Stimulated activated CD8-positive, alpha-beta memory T cell treated with anti-CD3 and anti-CD28 coated beads, Interleukin-2, amount 100 ng/mL, for 1 hour (primary cell): Measurements from ENCODE around the gene CYP4F11.
"Not testable (repeated sequence)": the region's sequence is repeated elsewhere in the genome, so short reads cannot be mapped to it uniquely, and the experiment has no call there.

ENCODE experiments used
- DNase-seq, 2 donors: peaks; one replicate each; pipeline ENCODE4 v3.0.0-alpha.2; 2020; ENCODE audit warnings: low read depth in 2 of 2

The CYP4F11 gene

DNA sequence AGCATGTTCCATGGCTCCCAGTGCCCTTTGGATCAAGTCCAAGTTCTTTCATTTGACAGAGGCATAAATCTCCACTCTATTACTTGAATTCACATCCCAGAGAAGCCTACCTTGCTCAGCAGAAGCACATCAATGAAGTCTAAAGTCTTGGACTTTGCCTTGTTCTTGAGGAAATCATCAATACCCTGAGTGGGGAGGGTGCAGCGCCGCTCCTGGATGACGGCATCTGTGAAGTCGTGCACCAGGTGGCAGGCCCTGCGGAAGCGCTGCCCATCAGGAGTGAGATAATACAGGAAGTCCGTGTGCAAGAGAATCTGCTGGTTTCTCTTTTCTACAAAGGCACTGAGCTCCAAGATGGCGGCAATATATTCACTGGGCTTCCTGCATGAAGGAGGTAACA is 10.6 kb downstream of the CYP4F11 start:
- DNase-seq, result no peak

DNA sequence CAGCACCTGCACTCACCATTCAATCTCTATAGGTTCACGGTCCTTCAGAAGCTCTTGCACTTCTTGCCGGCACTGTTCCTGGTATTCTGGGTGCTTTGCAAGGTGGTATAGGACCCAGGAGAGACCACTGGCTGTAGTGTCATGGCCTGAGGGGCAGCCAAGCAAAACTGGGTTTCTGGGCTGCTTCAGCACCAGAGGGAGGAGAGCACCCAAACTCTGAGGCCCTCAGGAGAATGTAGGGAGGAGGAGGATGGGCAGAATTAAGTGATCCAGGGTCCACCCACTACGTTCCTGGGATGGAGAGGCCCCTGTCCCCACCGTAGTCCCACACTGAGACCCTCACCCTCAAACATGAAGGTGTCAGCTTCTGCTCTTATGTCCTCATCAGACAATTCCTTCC is 12.3 kb downstream of the CYP4F11 start:
- DNase-seq, result no peak

DNA sequence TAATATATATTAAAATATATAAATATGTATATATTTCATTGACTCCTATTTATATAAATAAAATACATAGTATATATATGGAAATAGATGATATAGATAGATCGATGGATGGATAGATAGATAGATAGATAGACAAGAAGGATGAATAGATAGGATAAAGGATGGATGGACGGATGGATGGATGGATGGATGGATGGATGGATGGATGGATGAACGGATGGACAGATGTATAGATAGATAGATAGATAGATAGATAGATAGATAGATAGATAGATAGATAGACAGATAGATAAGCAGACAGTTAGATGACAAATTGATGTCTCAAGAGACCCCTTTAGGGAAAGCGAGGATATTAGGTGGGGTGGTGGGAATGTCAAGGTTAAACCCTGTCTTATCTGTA is 15.1 kb downstream of the CYP4F11 start:
- no peak for DNase-seq

DNA sequence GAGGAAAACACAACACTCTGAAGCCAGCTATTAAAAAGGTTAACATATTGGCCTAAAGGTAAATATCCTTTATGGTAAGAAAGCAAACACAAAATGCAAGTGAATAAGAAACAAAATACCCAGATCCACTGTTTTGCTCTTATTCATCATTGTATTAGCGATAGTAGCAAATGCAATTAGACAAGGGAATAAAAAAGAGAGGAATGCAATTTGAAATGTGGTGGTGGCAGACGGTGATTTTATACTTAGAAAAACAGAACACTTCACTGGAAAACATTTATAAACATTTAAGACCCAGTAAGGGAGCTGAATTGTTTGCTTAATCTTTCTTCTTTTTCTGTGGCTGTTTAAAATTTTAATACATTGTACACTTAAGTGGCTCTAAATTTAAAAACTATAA is 19.2 kb downstream of the CYP4F11 start:
- DNase-seq, result no peak

DNA sequence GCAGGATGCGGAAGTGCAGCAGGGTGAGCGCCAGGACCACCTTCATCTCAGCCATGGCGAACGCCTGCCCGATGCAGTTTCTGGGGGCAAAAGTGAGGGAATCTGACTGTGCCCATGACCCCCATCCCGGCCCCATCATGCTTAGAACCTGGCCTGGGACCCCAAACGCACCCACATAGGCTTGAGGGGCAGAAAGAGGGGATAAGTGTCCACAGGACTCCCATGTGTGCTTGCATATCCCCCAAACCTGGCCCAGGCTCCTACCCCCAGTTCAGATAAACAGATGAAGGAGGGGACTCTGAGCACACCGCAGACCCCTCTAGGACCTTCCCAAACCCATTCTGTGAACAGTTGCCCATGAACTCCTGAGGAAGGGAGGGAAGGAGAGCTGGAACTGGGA is 20.5 kb downstream of the CYP4F11 start:
- DNase-seq, result no peak

DNA sequence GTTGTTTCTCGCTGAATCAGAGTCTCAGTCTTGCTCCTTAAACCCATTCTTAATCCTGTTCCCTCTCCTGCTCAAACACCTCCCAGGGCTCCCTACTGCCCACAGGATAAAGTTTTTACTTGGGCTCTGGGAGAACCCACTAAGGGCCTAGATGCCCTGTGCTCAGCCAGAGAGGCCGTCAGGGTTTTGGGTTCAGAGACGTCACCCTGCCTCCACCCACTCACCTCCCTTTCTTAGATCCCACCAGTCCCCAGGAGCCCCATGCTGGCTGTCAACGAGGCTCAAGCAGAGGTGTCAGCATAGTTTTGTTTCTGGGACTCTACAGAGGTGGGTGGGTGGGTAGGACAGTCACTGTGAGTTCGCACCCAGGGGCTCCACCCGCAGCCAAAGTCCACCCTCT is 20.9 kb downstream of the CYP4F11 start:
- no peak for DNase-seq

DNA sequence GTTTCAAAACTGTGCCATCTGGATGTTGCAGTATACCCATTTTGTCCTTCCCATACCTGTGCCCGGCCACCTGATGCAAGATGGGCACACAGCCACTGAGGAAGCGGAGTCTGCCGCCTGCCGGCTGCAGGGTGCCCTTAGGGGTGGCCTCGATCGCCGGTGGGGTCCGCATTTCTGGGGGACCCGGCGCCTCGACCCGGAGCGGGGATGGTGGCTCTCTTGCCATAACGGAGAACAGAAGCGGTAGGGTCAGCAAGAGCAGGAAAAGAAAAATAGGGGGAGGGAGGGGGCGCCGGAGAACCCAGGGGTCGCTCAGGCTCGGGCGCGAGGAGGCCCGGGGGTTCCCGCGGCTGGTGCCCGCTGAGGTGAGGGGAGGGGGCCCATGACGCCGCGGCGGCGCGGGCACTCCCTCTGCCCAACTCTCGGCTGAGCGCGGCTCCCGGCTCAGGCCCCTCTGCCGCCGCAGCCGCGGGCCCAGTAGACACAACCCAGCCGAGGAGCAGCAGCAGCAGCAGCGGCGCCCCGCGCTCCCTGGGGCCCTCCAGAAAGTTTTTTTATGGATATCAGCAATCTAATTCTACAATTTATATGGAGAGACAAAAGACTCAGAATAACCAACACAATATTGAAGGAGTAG is 22.6 kb downstream of the CYP4F11 start:
- no peak for DNase-seq

DNA sequence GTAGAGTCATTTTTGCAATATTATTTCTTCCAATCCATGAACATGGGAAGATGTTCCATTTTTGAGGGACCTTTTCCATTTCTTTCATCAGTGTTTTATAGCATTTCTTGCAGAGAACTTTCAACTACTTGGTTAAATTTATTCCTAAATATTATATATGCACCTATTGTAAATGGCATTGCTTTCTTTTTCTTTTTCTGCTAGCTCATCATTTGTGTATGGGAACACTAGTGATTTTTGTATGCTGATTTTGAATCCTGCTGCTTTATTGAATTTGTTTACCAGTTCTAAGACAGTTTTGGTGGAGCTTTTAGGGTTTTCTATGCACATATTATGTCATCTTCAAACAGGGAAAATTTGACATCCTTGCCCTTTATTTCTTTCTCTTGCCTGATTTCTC is 29.3 kb downstream of the CYP4F11 start:
- DNase-seq, result no peak

DNA sequence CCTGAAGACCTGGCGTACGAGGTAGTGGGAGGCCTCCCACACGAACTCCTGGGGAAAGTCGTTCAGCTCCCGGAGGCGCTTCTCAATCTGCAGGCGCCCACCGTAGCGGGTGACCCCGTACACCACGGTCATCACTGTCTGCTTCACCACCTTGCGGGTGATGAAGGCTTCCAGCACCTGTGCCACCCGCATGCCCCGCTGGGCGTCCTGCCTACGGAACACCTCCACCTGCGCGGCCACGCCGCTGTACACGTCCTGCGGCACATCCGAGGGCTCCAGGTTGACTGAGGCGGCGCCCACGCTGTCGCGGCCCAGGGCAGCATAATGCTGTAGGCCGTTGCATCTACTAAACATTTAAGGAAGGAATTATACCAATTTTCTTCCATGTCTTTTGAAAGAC is 31.4 kb downstream of the CYP4F11 start:
- not testable (repeated sequence) for DNase-seq

DNA sequence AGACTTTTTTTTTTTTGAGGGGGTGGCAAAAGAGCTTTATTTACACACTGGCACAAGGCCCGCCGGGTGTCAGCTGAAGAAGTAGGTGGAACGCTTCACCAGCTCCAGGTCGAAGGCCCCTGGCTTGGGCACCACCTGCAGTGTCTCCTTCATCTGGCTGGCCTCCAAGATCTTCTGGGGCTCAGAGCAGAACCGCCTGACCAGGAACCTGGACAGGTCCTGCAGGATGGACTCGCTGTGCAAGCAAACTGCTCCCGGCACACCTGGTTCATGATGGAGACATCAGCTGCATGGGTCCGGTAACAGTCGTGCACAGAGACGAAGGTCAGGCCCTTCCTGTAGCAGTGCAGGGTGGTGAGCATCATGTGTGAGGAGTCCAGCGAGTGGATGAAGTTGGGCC is 32.1 kb downstream of the CYP4F11 start:
- DNase-seq, result no peak

DNA sequence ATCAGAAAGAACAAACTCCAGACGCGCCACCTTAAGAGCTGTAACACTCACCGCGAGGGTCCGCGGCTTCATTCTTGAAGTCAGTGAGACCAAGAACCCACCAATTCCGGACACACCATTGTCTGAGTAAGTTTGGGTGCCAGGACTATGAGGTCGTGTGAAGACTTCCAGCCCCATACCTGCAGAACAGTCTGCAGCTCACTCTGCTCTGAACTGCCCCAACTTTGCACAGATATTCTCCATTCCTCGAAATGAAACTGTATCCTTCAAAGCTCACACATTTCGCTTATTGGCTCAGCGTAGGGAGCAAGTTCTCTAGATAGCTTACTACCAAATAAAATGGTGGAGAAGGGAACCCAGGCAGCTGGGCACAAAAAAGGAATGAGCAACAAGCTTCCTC is 33.8 kb downstream of the CYP4F11 start:
- DNase-seq, result no peak

DNA sequence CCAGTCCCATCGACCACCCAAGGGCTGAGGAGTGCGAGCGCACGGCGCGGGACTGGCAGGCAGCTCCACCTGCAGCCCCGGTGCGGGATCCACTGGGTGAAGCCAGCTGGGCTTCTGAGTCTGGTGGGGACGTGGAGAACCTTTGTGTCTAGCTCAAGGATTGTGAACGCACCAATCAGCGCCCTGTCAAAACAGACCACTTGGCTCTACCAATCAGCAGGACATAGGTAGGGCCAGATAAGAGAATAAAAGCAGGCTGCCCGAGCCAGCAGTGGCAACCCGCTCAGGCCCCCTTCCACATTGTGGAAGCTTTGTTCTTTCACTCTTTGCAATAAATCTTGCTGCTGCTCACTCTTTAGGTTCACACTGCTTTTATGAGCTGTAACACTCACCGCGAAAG is 34.3 kb downstream of the CYP4F11 start:
- not testable (repeated sequence) for DNase-seq

DNA sequence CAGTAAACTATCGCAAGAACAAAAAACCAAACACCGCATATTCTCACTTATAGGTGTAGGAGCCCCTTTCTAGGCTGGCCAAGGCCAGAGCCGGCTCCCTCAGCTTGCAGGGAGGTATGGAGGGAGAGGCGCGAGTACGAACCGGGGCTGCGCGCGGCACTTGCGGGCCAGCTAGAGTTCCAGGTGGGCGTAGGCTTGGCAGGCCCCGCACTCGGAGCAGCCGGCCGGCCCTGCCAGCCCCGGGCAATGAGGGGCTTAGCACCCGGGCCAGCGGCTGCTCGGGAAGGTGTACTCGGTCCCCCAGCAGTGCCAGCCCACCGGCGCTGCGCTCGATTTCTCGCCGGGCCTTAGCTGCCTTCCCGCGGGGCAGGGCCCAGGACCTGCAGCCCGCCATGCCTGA is 34.8 kb downstream of the CYP4F11 start:
- not testable (repeated sequence) for DNase-seq

DNA sequence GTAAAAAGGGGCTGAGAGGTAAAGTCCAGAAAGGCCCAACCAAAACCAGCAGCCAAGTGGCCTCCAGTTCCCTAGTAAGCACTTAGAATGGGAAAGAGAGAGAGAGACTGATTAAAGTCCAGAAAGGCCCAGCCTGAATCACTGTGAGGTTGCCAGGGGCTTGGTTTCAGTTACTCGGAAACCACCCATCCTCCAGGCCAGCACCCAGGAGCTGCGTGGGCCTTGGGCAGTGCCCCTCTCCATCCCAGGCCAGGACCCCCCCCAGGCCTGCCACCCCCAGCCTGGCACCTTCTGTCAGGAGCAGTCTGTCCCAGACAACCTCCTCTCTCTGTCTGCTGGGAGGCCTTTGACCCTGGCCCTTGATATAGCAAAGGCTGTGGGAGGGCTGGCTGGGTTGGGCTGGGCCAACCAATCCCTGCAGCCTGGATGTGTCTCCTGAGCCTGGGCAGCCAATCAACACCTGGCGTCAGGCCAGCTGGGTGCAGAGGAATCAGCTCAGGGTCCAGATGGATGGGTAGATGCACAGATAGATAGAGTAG is 36.5 kb downstream of the CYP4F11 start, which contains the start of gene CYP4F2:
Gene CYP4F2, minus strand, starts transcription at position 337 of the 539 bp plus-strand sequence. CDS start 463 bp downstream, outside the sequence.
- no peak for DNase-seq

DNA sequence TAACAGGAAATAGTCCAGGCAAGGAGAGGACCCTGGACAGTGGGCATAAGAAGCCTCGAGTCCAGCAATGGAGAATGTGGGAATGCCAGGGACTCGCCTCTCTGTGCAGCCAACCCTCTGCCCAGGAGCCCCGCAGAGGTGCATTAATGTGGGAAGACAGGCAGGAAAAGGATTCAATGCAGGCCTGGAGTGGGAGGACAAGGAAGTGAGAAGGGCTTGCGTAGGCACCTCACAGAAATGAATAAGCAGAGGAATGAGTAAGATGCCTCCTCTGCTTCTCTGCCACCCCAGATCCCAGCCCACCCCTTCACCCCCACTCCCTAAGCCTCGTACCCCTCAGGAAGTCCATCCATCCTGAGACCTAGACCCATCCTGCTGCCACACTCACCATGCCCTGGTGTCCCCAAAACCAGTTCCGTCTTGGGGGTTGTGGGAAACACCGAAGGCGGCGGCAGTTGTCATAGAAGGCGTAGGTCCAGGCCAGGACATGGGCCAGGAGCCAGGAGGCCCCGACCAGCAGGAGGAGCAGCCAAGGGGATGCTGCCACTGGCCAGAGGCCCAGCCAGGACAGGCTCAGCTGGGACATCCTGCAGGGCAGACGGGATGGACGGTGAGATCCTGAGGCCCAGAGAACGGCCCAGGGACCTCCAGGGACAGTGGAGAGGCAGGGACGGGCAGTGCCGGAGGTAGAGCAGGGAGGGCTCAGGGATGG is 37.1 kb downstream of the CYP4F11 start:
- DNase-seq, result no peak

DNA sequence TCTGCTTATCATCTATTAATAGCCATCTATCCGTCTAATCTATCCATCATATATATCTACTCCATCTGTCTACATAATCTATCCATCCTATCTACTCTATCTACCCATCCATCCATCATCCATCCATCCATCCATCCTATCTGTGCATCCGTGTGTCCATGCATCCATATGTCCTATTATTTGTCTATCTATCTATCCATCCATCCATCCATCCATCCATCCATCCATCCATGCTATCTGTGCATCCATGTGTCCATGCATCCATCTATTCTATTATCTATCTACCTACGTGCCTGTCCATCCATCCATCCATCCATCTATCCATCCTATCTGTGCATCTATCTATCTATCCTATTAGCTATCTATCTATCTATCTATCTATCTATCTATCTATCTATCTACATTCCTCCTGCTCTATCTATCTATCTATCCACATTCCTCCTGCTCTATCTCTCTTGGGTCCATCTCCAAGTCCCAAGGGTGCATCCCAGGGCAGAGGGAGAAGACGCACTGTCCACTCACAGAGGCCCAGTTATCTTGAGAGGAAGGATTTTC is 38.4 kb downstream of the CYP4F11 start:
- no peak for DNase-seq

DNA sequence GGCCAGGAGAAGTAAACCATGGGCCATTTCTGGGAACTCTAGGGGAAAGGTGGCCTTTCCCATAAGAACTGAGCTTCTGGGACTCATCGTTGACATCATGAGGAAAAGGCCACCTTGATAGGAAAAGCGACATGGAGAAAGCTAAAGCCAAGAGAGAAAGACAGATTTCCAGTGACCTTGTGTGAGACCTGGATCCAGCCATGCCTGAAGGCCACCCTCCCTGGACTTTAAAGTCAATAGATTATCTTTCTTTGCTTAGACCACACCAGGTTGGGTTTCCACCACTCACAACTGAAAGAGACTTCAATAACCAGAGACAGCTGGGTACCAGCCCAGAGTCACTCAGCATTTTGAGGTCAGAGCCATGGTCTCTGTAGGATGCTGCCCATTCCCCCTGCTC is 40.0 kb downstream of the CYP4F11 start:
- no peak for DNase-seq

DNA sequence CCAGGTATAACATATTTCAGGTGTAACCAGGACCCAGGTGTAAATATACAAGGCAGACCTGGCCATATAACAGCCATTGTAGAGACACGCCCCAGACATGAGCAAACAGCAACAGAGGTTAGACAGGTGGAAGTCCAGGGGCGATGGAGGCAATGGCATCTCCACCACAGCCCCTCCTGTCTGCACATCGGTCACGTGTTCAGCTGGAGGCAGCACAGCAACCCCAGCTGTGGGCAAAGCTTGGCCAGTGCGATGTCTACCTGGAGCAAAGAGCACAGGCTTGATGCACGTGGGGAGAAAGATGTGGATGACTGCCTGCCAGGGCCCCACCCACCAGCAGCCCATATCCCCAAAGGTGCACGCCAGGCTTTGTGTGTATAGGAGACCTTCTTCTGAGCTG is 40.9 kb downstream of the CYP4F11 start:
- DNase-seq, result no peak

DNA sequence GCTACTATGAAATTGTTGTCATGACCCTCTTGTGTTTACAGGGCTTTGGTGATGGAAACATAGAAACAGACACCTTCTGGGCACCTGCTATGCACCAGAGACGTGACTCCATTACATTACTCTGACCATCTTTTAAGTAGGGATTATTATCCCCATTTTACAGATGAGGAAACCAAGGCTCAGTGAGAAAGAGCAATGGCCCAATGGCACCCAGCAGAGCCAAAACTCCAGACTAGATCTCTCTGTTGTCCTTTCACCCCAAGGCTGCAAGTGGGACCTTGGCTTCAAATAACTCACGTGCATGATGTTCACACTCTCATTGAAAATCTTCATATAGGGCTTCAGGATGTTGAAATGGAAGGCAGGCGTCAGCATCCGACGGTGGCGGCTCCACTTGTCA is 42.3 kb downstream of the CYP4F11 start:
- DNase-seq, result no peak

DNA sequence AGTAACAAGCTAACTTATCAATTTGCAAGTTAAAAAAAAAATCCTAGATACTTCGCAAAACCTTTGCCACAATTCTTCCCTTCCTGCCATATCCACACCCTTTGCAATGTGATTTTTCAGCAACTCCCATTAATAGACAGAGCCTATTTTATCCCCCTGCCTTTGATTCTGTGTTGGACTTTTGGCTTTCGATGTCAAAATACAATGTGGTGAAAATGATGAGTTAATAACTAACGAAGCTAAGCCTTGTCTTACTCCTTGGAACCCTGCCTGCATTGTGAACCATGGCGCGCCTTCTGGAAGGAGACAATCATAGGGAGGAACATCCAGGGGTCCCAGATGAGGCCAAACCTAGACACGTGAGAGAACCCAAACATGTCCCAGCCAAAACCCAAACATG is 42.9 kb downstream of the CYP4F11 start:
- DNase-seq, result no peak

DNA sequence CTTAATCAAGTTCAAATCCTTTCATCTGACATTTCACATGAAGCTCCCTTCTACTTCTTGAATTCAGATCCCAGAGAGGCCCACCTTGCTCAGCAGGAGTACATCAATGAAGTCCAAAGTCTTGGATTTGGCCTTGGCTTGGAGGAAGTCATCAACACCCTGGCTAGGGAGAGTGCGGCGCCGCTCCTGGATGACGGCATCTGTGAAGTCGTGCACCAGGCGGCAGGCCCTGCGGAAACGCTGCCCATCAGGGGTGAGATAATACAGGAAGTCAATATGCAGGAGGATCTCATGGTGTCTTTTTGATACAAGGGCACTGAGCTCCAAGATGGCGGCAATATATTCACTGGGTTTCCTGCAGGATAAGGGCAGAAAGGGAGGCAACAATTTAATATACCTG is 45.0 kb downstream of the CYP4F11 start:
- not testable (repeated sequence) for DNase-seq

DNA sequence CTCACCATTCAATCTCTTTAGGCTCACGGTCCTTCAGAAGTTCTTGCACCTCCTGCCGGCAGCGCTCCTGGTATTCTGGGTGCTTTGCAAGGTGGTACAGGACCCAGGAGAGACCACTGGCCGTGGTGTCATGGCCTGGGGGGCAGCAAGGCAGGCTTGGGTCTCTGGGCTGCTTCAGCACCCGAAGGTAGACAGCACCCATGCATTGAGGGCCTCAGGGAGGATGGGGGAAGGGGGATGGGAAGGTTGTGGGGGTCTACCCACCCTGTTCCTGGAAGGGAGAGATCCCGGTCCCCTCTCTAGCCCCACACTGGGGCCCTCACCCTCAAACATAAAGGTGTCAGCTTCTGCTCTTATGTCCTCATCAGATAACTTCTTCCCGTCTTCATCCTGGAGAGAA is 48.4 kb downstream of the CYP4F11 start:
- DNase-seq, result no peak

DNA sequence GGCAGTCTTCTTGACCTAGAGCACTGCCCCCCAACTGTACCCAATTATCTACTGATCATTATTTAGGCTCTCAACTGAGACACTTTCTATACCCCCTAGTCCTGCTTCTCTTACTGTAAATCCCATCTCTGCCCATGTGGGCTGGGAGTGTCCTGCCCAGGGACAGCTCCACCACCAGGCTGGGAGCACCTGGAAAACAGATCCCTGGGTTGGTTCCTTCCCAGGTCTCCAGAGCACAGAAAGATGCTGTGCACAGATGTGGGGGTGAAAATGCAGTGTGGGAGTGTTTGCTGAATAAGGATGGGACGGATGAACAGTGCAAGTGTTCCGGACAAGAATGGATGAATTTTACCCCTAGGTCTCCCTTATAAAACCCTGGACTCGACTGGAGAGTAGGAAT is 49.2 kb downstream of the CYP4F11 start:
- DNase-seq, result no peak
